ENCODE data around the gene CLCNKB.

GRCh38 chr1:16087733-16088132, 44.2 kb downstream of the CLCNKB start:
- TF ChIP-seq, protein P1, sequence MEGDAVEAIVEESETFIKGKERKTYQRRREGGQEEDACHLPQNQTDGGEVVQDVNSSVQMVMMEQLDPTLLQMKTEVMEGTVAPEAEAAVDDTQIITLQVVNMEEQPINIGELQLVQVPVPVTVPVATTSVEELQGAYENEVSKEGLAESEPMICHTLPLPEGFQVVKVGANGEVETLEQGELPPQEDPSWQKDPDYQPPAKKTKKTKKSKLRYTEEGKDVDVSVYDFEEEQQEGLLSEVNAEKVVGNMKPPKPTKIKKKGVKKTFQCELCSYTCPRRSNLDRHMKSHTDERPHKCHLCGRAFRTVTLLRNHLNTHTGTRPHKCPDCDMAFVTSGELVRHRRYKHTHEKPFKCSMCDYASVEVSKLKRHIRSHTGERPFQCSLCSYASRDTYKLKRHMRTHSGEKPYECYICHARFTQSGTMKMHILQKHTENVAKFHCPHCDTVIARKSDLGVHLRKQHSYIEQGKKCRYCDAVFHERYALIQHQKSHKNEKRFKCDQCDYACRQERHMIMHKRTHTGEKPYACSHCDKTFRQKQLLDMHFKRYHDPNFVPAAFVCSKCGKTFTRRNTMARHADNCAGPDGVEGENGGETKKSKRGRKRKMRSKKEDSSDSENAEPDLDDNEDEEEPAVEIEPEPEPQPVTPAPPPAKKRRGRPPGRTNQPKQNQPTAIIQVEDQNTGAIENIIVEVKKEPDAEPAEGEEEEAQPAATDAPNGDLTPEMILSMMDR (IDR thresholded peaks at IDR 0.05 in 4 of 5, conservative IDR thresholded peaks at IDR 0.05 in 1 of 5), result no peak
- TF ChIP-seq POLR2A (IDR thresholded peaks at IDR 0.05), result no peak

Data from gastrocnemius medialis (tissue), 4 donors.